Progenitor cell of endocrine pancreas (in vitro differentiated cells): ENCODE results near the gene TMEM119. TPM values are rescaled to one million over a fixed set of nuclear protein-coding genes. Genes with fewer than 3 reads are reported as not detected.
"Not testable (repeated sequence)": the region's sequence is repeated elsewhere in the genome, so short reads cannot be mapped to it uniquely, and the experiment has no call there.

Source experiments
- DNase-seq: peaks from one replicate; pipeline ENCODE4 v3.0.0; 2021; ENCODE audit warnings: low spot score; ENCODE audit not compliant: unreplicated experiment
- H3K27ac Mint-ChIP-seq: 2 replicates; pipeline ENCODE4 v1.8.0; 2021; ENCODE audit warnings: mild to moderate bottlenecking, moderate library complexity, mixed read lengths
- H3K27me3 Mint-ChIP-seq: 2 replicates; pipeline ENCODE4 v1.8.0; 2021; ENCODE audit warnings: mixed read lengths
- H3K36me3 Mint-ChIP-seq: 2 replicates; pipeline ENCODE4 v1.8.0; 2022; ENCODE audit warnings: mixed read lengths; ENCODE audit not compliant: insufficient read depth
- H3K4me1 Mint-ChIP-seq: 2 replicates; pipeline ENCODE4 v1.8.0; 2021; ENCODE audit warnings: low read depth, mixed read lengths
- H3K4me3 Mint-ChIP-seq: 2 replicates; pipeline ENCODE4 v1.8.0; 2021; ENCODE audit warnings: low read depth, mild to moderate bottlenecking, moderate library complexity, mixed read lengths
- H3K9me3 Mint-ChIP-seq: 2 replicates; pipeline ENCODE4 v1.8.0; 2021; ENCODE audit warnings: low read depth, mixed read lengths
- CTCF ChIP-seq: fragments of 200-600 bp; sonication (generic); IDR thresholded peaks from one replicate; pipeline ENCODE4 v1.5.0; 2021; ENCODE audit warnings: antibody characterized with exemption, mild to moderate bottlenecking; ENCODE audit not compliant: unreplicated experiment
- total RNA-seq: library from RNA; stranded (reverse); gene quantifications from 2 replicates; pipeline ENCODE4 v1.2.1, GENCODE V29; 2021

Gene TMEM119
- total RNA-seq, 1 donor from 2014 or later = not detected

GRCh38 chr12:108635997-108636808 lies 38.3 kb upstream of the TMEM119 start:
- peaks cover 9% of the 10 kb centered on the region for H3K27me3 Mint-ChIP-seq
- no peaks in the 10 kb centered on the region for H3K36me3 Mint-ChIP-seq
- no peak overlapping the region for H3K4me3 Mint-ChIP-seq
- no peak overlapping the region for H3K27ac Mint-ChIP-seq
- TF ChIP-seq CTCF = no peak
- H3K9me3 Mint-ChIP-seq = no peaks in the 10 kb centered on the region
- H3K4me1 Mint-ChIP-seq = peaks cover 9% of the 10 kb centered on the region
- no peak for DNase-seq

GRCh38 chr12:108635201-108635996 lies 37.5 kb upstream of the TMEM119 start:
- no peak overlapping the region for H3K27ac Mint-ChIP-seq
- TF ChIP-seq CTCF = no peak
- no peak for DNase-seq
- no peaks in the 10 kb centered on the region for H3K36me3 Mint-ChIP-seq
- H3K4me1 Mint-ChIP-seq = peaks cover 9% of the 10 kb centered on the region
- no peaks in the 10 kb centered on the region for H3K9me3 Mint-ChIP-seq
- peaks cover 9% of the 10 kb centered on the region for H3K27me3 Mint-ChIP-seq
- H3K4me3 Mint-ChIP-seq = no peak overlapping the region

- no peak overlapping the region for H3K4me3 Mint-ChIP-seq
- no peak for TF ChIP-seq CTCF
- DNase-seq = no peak
- no peaks in the 10 kb centered on the region for H3K36me3 Mint-ChIP-seq
- no peak overlapping the region for H3K27ac Mint-ChIP-seq
- no peaks in the 10 kb centered on the region for H3K9me3 Mint-ChIP-seq
- peaks cover 9% of the 10 kb centered on the region for H3K4me1 Mint-ChIP-seq
- H3K27me3 Mint-ChIP-seq = peaks cover 9% of the 10 kb centered on the region
Observed at GRCh38 chr12:108634341-108634751, 36.5 kb upstream of the TMEM119 start.

- H3K27me3 Mint-ChIP-seq = peaks cover 9% of the 10 kb centered on the region
- TF ChIP-seq CTCF = no peak
- H3K4me1 Mint-ChIP-seq = peaks cover 9% of the 10 kb centered on the region
- H3K27ac Mint-ChIP-seq = no peak within 1 kb of the TSS
- H3K36me3 Mint-ChIP-seq = no peaks in the 10 kb centered on the region
- DNase-seq = no peak
- H3K9me3 Mint-ChIP-seq = no peaks in the 10 kb centered on the region
- no peak within 1 kb of the TSS for H3K4me3 Mint-ChIP-seq
Observed at GRCh38 chr12:108633534-108634248, 35.8 kb upstream of the TMEM119 start, which contains the start of gene SELPLG. TSS of gene SELPLG (minus strand) at chr12:108633894. CDS start at chr12:108624307, 9,587 bp downstream.

GRCh38 chr12:108633081-108633533 lies 35.2 kb upstream of the TMEM119 start:
- TF ChIP-seq CTCF = no peak
- Mint-ChIP-seq H3K27ac (no peak overlapping the region), H3K27me3 (peaks cover 9% of the 10 kb centered on the region), H3K9me3 (no peaks in the 10 kb centered on the region), H3K36me3 (no peaks in the 10 kb centered on the region), H3K4me3 (no peak overlapping the region), H3K4me1 (peaks cover 3% of the 10 kb centered on the region)
- DNase-seq = no peak

GRCh38 chr12:108631261-108631660 lies 33.4 kb upstream of the TMEM119 start:
- not testable (repeated sequence) for H3K36me3 Mint-ChIP-seq, H3K27me3 Mint-ChIP-seq, DNase-seq, H3K4me1 Mint-ChIP-seq, H3K9me3 Mint-ChIP-seq, H3K4me3 Mint-ChIP-seq, H3K27ac Mint-ChIP-seq
